OCI-LY1 (cell line): ENCODE measurements around the gene UBE2F.

Experiments
- CTCF ChIP-seq: fragments of 200-600 bp; sonication (generic), shearing (Covaris generic); IDR thresholded peaks from 2 replicates; pipeline ENCODE4 v1.5.1; 2017; ENCODE audit warnings: mild to moderate bottlenecking, antibody characterized with exemption, low read length, moderate library complexity, mixed read lengths
- EZH2 ChIP-seq: fragments of 200-600 bp; sonication (generic), shearing (Covaris generic); IDR thresholded peaks from 2 replicates; pipeline ENCODE4 v1.8.0; 2017; ENCODE audit warnings: borderline replicate concordance, mixed run types, mild to moderate bottlenecking, antibody characterized with exemption, low read length, moderate library complexity, mixed read lengths

- TF ChIP-seq CTCF (no peak), EZH2 (no peak)
Measured at GRCh38 chr2:237966250-237966564, 607 bp upstream of the UBE2F start.
